ENCODE data around the gene ANKRD40CL.

Gene ANKRD40CL

DNA sequence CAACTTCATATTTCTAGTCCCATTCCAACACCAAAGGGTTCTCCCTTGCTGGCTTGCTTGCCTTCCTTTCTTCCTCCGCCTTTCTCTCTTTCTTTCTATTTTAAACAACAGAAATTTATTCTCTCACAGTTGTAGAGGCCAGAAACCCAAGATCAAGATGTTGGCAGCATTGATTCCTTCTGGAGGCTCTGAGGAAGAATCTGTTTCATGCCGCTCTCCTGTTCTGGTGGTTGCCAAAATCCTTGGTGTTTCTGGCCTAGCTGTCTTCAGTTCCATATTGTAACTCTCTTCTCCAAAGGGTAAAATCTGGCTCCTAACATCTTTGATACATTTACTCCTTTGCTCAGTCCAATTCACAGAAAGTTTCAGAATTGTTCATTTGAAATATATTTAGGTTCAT is 3.0 kb upstream of the ANKRD40CL start:
- no peak overlapping the region for H3K4me3 ChIP-seq (ENCODE audit: low read depth, low read length)
- TF ChIP-seq, protein P1, sequence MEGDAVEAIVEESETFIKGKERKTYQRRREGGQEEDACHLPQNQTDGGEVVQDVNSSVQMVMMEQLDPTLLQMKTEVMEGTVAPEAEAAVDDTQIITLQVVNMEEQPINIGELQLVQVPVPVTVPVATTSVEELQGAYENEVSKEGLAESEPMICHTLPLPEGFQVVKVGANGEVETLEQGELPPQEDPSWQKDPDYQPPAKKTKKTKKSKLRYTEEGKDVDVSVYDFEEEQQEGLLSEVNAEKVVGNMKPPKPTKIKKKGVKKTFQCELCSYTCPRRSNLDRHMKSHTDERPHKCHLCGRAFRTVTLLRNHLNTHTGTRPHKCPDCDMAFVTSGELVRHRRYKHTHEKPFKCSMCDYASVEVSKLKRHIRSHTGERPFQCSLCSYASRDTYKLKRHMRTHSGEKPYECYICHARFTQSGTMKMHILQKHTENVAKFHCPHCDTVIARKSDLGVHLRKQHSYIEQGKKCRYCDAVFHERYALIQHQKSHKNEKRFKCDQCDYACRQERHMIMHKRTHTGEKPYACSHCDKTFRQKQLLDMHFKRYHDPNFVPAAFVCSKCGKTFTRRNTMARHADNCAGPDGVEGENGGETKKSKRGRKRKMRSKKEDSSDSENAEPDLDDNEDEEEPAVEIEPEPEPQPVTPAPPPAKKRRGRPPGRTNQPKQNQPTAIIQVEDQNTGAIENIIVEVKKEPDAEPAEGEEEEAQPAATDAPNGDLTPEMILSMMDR (IDR thresholded peaks at IDR 0.05; ENCODE audit: insufficient read depth, low read depth, low read length, missing control alignments), result no peak
- DNase-seq (ENCODE audit: low read depth), result no peak

DNA sequence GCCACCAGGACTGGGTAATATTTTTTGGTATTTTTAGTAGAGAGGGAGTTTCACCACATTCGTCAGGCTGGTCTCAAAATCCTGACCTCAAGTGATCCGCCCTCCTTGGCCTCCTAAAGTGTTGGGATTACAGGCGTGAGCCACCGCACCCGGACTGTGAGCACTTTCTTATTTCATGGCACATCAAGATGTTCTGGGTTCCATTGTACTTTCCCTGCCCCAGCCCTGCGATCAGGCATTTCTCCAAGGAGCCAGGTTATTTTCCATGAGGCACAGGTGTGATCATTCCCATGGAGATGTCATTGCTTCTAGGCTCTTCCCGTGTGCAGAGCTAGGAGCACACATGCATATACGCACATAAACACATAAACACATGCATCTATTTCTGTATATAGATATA is 2.6 kb upstream of the ANKRD40CL start:
- TF ChIP-seq, protein P1 (IDR thresholded peaks at IDR 0.05; ENCODE audit: insufficient read depth, low read depth, low read length, missing control alignments), result no peak
- no peak for DNase-seq (ENCODE audit: low read depth)
- no peak overlapping the region for H3K4me3 ChIP-seq (ENCODE audit: low read depth, low read length)

DNA sequence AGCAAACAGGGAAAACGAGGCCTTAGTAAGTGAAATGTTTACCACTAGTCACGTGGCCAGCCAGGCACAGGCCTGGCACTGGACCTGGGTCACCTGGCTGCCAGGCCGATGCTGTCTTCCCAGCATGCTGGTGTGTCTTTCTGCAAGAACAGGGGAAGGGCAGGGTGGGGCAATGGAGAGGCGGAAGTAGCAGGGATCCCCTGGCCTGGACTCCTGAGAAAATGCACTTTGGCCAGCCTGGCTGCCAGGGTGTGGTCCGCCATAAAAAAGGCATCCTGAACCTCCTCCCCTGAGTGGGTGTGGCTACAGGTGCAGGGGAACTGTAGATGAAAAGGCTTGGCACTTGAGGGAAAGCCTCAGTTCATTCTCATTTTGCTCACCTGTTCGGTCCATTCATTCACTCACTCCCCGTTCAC is 1.0 kb upstream of the ANKRD40CL start:
- no peak for DNase-seq (ENCODE audit: low read depth)
- TF ChIP-seq, protein P1 (IDR thresholded peaks at IDR 0.05; ENCODE audit: insufficient read depth, low read depth, low read length, missing control alignments), result no peak
- no peak overlapping the region for H3K4me3 ChIP-seq (ENCODE audit: low read depth, low read length)

DNA sequence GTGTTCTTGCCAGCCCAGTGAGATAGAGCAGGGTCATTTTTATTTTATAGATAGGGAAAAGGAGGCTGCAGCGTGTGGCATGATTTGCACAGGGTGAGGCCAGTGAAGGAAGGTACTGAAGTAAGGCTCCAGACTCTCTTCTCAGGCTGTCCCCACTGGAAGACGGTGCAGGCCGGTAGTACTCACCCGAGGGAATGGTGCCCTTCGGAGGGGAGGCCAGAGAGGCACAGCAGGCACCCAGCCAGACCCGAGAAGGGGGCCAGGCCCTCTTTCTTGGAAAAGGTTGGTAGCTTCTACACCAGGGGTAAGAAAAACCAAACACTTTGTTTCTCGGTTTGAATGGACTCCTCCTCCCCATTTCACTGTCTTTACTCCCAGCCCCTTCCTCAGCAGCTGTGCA is 288 bp downstream of the ANKRD40CL start:
- TF ChIP-seq, protein P1 (IDR thresholded peaks at IDR 0.05; ENCODE audit: insufficient read depth, low read depth, low read length, missing control alignments), result no peak
- H3K4me3 ChIP-seq (ENCODE audit: low read depth, low read length), result no peak overlapping the region
- no peak for DNase-seq (ENCODE audit: low read depth)

DNA sequence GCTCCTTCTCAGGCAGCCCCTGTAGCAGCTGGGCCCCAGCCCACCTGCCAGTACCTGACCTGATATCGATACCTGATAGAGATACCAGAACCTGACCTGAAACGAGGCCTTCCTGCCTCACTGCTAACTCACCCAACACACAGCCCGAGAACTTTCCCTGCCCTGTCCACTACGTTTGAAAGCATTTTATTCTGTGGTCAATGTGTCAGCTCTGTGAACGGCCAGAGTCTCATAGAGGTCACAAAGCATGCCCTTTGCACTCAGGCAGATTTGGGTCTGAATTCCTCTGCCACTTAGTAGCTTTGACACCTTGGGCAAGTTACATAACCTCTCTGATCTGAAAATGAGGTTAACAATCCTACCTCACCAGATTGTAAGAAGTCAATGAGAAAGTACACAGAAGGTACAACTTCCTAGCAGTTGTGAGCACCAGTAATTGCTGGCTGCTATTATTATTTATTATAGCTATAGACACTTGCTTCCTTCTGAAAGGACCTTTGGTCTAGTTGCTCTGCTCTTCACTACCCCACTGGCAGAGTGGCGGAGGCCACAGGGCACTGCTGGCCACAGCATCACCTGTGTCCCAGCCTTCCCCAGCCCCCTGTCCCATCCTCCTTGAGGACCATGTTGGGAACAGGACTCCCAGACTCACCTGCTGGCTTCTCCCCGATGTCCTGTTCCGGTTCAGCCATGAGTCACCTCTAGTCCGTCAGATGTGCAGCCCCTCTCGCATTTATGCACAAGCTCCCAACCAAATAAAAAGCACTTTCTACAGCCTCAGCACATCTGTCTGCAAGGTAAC is 895 bp downstream of the ANKRD40CL start:
- H3K4me3 ChIP-seq (ENCODE audit: low read depth, low read length), result no peak overlapping the region
- TF ChIP-seq, protein P1 (IDR thresholded peaks at IDR 0.05; ENCODE audit: insufficient read depth, low read depth, low read length, missing control alignments), result no peak
- peak; percentile 31 for DNase-seq (ENCODE audit: low read depth)

DNA sequence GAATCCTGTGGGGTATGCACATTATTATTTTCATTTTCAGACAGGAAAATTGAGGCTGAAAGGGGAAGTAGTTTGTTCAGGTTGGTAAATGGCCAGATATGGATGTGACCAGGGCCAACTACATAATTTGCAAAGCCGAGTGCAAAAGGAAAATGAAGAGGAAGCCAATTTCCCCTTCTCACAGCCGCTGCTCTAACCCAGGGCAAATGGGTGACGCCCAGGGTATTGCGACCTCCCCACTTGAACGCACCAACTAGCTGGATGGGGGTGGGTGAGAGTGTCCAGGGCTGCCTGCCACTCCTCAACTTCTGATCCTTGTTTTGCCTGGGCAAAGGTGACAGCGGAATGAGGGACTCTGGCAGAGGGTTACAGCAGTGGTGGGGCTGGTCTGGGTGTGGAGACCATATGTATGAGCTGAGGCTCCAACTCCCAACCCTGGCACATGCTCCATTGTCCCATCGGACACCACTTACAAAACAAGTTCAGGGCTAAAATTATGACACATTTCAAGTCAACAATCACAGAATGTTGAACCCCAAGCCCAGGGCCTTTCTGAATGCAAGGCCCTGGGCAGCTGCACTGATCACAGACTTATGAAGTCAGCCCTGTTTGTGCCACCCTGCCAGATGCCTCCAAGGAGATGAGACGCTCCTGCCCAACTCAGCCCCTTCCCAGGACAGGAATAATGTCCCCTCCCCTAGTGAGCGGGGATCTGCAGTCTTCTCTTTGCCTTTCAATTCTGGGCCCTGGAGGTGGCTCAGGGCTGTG is 1.7 kb downstream of the ANKRD40CL start:
- TF ChIP-seq, protein P1 (IDR thresholded peaks at IDR 0.05; ENCODE audit: insufficient read depth, low read depth, low read length, missing control alignments), result no peak
- peak; percentile 73 for DNase-seq (ENCODE audit: low read depth)
- no peak overlapping the region for H3K4me3 ChIP-seq (ENCODE audit: low read depth, low read length)

Data from GM12865 (cell line).